Central memory CD8-positive, alpha-beta T cell (primary cell): ENCODE measurements around the gene YARS1.

Source experiments
- ATAC-seq: fragments of 150-1000 bp; cut with Tn5 transposase; replicated peaks from 2 replicates; pipeline ENCODE4 v1.10.0; 2022; ENCODE audit warnings: mild to moderate bottlenecking, moderate FRiP score, moderate number of reproducible peaks; ENCODE audit not compliant: poor library complexity, severe bottlenecking; ENCODE audit errors: extremely low read depth
- DNase-seq, 2 donors: peaks; one replicate each; pipeline ENCODE4 v3.0.0; 2021; ENCODE audit warnings: low spot score in 2 of 2
- H3K27ac Mint-ChIP-seq: one replicate; pipeline ENCODE4 v1.8.0; 2022; ENCODE audit warnings: low read depth, mild to moderate bottlenecking, moderate library complexity, mixed read lengths
- H3K27me3 Mint-ChIP-seq: one replicate; pipeline ENCODE4 v1.8.0; 2022; ENCODE audit warnings: mixed read lengths
- H3K36me3 Mint-ChIP-seq: one replicate; pipeline ENCODE4 v1.8.0; 2022; ENCODE audit warnings: mild to moderate bottlenecking, moderate library complexity, mixed read lengths; ENCODE audit not compliant: insufficient read depth
- H3K4me1 Mint-ChIP-seq: one replicate; pipeline ENCODE4 v1.8.0; 2022; ENCODE audit warnings: mixed read lengths
- H3K4me3 Mint-ChIP-seq: one replicate; pipeline ENCODE4 v1.8.0; 2022; ENCODE audit warnings: mild to moderate bottlenecking, moderate library complexity, mixed read lengths
- H3K9me3 Mint-ChIP-seq: one replicate; pipeline ENCODE4 v1.8.0; 2022; ENCODE audit warnings: mixed read lengths

The YARS1 gene

GRCh38 chr1:32848354-32849063 lies 31.4 kb upstream of the YARS1 start:
- DNase-seq (no peak), ATAC-seq (no peak)
- Mint-ChIP-seq H3K36me3 (peaks cover 34% of the 10 kb centered on the region), H3K4me1 (no peaks in the 10 kb centered on the region), H3K9me3 (no peaks in the 10 kb centered on the region), H3K27ac (no peak overlapping the region), H3K27me3 (no peaks in the 10 kb centered on the region), H3K4me3 (no peak overlapping the region)

GRCh38 chr1:32831878-32832277 lies 14.7 kb upstream of the YARS1 start:
- Mint-ChIP-seq H3K27ac (peak overlapping the region; percentile 50), H3K9me3 (no peaks in the 10 kb centered on the region), H3K4me1 (peaks cover 25% of the 10 kb centered on the region), H3K27me3 (no peaks in the 10 kb centered on the region), H3K4me3 (no peak overlapping the region), H3K36me3 (peaks cover 71% of the 10 kb centered on the region)
- DNase-seq (no peak), ATAC-seq (no peak)

DNA sequence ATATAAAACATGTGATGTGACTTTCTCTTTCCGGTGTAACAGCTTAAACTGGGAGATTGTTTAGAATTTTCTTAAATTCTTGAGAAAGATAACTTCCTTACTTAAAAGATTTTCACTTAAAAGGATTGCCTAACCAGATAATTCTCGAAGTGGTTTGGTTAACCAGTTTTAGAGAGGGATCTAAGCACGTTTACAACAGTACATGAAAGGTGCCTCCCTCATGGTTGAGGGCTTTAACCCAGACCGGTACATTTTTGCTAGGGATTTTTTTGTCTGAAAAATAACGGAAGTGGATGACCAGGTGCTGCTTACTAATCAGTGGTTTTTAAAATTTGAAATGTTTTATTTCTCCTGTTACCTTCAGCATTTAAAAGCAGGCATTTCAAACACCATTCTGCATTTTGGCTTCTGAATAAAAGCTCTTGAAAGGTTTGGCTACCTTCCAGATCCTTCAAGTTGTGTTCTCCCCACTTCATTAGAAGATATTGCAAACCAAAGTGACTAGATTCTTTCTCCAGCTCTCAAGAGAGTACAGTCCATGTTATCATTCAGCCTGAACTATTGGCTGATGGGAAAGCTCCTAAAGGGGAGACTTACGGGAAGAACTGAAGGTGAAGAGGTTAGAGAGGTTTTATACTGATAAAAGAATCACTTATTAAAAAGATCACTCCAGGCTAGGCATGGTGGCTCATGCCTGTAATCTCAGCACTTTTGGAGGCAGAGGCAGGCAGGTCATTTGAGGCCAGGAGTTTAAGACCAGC lies 13.1 kb upstream of the YARS1 start:
- H3K4me1 Mint-ChIP-seq, result peaks cover 29% of the 10 kb centered on the region
- no peaks in the 10 kb centered on the region for H3K27me3 Mint-ChIP-seq
- DNase-seq (no peak), ATAC-seq (no peak)
- H3K4me3 Mint-ChIP-seq, result no peak overlapping the region
- peaks cover 78% of the 10 kb centered on the region for H3K36me3 Mint-ChIP-seq
- H3K9me3 Mint-ChIP-seq, result no peaks in the 10 kb centered on the region
- H3K27ac Mint-ChIP-seq, result no peak overlapping the region

- Mint-ChIP-seq H3K27ac (no peak overlapping the region), H3K27me3 (no peaks in the 10 kb centered on the region), H3K9me3 (no peaks in the 10 kb centered on the region), H3K4me1 (peaks cover 23% of the 10 kb centered on the region), H3K36me3 (peaks cover 70% of the 10 kb centered on the region), H3K4me3 (no peak overlapping the region)
- ATAC-seq (no peak), DNase-seq (no peak)
Observed at GRCh38 chr1:32828341-32828740, 11.2 kb upstream of the YARS1 start.

DNA sequence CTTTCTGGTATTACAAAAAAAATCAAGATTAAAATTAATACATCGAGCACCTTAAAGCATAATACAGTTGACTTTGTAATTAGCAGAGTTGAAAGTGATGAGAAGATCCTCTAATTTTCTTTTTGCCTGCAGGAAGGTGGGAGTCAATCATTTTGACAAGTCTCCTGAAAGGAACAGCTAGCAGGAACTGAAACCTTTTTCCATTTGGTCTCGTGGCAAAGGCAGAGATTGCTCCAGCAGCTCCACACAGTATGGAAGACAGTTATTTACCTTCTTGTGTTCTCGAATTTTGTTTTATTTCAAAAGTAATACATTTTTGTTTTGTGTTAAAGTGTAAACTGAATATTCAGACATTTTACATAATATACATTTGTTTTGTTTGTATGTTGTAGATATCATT lies 8.0 kb upstream of the YARS1 start:
- peaks cover 18% of the 10 kb centered on the region for H3K4me1 Mint-ChIP-seq
- H3K9me3 Mint-ChIP-seq, result no peaks in the 10 kb centered on the region
- H3K36me3 Mint-ChIP-seq, result peaks cover 42% of the 10 kb centered on the region
- no peak overlapping the region for H3K27ac Mint-ChIP-seq
- H3K4me3 Mint-ChIP-seq, result no peak overlapping the region
- H3K27me3 Mint-ChIP-seq, result no peaks in the 10 kb centered on the region
- DNase-seq (no peak), ATAC-seq (no peak)

DNA sequence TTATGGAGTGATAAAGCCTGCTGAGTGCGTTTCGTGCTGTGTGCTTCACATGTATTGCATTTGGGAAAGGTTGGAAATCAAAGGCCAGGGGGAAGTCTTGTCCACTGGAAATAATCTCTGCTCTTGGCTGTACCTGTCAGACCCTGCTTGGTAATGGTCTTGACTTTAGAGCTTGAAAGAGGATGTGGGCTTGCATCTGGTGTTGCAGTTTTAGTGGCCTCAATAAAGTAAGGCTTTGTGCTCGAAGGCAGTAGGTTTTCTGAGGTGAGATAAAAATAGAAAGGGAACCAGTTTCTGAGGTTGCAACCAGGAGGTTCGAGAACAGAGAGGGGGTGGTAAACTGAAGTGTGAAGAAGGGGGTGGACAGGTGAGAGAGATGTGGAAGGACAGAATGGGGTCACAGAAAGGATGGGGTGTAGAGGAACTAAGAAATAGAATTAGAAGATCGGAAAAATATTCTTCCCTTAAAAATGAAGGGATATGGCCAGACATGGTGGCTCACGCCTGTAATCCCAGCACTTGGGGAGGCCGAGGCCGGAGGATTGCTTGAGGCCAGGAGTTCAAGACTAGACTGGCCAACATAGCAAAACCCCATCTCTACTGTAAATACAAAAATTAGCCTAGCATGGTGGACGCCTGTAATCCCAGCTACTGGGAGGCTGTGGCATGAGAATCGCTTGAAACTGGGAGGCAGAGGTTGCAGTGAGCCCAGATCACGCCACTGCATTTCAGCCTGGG lies 1.8 kb upstream of the YARS1 start:
- DNase-seq, result peak in 1 of 2 donors; percentile 22
- peak overlapping the region; percentile 90 for H3K4me3 Mint-ChIP-seq
- peaks cover 35% of the 10 kb centered on the region for H3K4me1 Mint-ChIP-seq
- H3K9me3 Mint-ChIP-seq, result no peaks in the 10 kb centered on the region
- peak; percentile 11 for ATAC-seq
- peak overlapping the region; percentile 58 for H3K27ac Mint-ChIP-seq
- H3K36me3 Mint-ChIP-seq, result peaks cover 10% of the 10 kb centered on the region
- H3K27me3 Mint-ChIP-seq, result no peaks in the 10 kb centered on the region

DNA sequence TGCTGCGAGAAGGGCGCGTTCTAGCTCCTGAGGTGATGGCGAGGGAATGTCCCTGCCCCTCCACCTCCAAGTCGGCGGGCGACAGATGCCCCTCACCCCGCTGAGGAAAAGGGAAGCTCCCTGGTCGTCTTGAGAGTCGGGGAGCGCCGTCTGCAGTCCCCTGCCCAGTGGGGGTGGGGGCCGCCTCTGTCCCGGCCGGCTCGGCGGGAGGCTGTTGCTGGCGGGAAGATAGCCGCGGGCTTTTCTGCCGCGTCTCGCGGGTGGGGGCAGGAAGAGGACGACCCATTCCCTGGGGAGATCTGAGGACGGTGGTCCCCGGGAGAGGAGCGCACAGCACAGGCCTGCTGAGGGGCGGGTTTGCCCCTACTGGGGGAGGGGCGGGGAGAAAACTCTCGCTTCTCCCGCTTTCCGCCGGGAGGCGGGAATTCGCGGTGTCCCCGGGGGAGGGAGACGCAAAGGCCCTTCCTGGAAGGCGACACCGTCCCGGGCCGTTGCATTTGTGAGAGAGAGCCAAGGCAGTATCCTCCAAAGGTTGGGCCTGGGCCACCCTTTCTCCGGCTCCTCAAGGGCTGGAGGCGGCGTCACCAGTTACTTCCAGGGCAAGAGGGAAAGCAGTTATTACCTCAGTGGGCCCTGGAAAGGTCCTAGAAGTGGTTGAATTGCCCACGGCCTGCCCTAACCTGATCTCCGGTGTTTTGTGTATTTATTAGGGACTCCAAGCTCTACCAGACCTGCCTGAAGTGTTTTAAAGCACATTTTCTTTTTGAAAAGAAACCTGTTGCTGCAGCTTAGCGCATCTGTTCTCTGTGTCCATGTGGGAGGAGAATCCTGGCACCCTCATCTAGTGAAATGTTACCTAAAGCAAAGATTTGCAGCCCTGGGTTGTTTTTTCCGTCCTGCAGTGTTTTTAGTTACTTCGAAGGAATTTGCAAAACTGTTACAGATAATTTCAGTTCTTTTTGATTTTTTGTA lies 943 bp upstream of the YARS1 start:
- ATAC-seq (peak; percentile 1), DNase-seq (no peak)
- Mint-ChIP-seq H3K4me3 (peak overlapping the region; percentile 90), H3K27me3 (no peaks in the 10 kb centered on the region), H3K27ac (peak overlapping the region; percentile 89), H3K4me1 (peaks cover 43% of the 10 kb centered on the region), H3K9me3 (no peaks in the 10 kb centered on the region), H3K36me3 (peaks cover 16% of the 10 kb centered on the region)

GRCh38 chr1:32816676-32817158 lies 441 bp downstream of the YARS1 start:
- H3K27me3 Mint-ChIP-seq, result no peaks in the 10 kb centered on the region

GRCh38 chr1:32813941-32814739 lies 3.0 kb downstream of the YARS1 start:
- Mint-ChIP-seq H3K4me1 (peaks cover 55% of the 10 kb centered on the region), H3K9me3 (no peaks in the 10 kb centered on the region), H3K4me3 (peak overlapping the region; percentile 19), H3K36me3 (peaks cover 29% of the 10 kb centered on the region), H3K27me3 (no peaks in the 10 kb centered on the region), H3K27ac (peak overlapping the region; percentile 3)
- ATAC-seq (no peak), DNase-seq (no peak)

More at GRCh38 chr1:32816676-32817158, 441 bp downstream of the YARS1 start:
- DNase-seq, result no peak
- H3K9me3 Mint-ChIP-seq, result no peaks in the 10 kb centered on the region
- peak; percentile 31 for ATAC-seq
- H3K27ac Mint-ChIP-seq, result peak overlapping the region; percentile 89
- peak overlapping the region; percentile 90 for H3K4me3 Mint-ChIP-seq
- H3K36me3 Mint-ChIP-seq, result peaks cover 16% of the 10 kb centered on the region
- H3K4me1 Mint-ChIP-seq, result peaks cover 54% of the 10 kb centered on the region

DNA sequence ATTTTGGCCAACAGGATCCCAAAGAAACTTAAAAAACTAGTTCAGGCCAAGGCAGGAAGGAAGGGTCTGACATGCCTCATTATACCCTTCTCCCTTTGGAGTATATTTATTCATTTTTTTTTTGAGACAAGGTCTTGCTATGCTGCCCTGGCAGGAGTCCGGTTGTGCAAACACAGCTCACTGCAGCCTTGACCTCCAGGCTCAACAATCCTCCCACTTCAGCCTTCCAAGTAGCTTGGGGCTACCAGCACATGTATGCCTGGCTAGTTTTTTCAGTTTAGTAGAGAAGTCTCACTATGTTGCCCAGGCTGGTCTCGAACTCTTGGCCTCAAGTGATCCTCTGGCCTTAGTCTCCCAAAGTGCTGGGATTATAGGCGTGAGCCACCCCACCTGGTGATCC lies 5.2 kb downstream of the YARS1 start:
- peaks cover 35% of the 10 kb centered on the region for H3K36me3 Mint-ChIP-seq
- DNase-seq (no peak), ATAC-seq (no peak)
- H3K9me3 Mint-ChIP-seq, result no peaks in the 10 kb centered on the region
- H3K27ac Mint-ChIP-seq, result no peak overlapping the region
- H3K27me3 Mint-ChIP-seq, result no peaks in the 10 kb centered on the region
- peaks cover 50% of the 10 kb centered on the region for H3K4me1 Mint-ChIP-seq
- H3K4me3 Mint-ChIP-seq, result no peak overlapping the region

DNA sequence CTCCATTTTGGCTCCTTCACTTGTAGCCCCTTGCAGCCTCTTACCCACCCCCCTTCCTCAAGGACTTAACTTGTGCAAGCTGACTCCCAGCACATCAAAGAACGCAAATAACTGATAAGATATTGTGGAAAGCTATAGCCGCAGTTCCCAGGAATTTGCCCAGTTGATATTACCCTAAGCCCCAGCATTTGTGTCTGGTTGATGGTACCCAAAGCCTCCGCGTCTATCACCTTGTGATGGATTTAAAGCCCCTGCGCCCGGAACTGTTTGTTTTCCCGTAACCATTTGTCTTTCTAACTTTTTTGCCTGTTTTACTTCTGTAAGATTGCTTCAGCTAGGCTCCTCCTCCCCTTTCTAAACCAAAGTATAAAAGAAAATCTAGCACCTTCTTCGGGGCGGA lies 5.9 kb downstream of the YARS1 start:
- Mint-ChIP-seq H3K4me3 (no peak overlapping the region), H3K4me1 (peaks cover 46% of the 10 kb centered on the region), H3K9me3 (no peaks in the 10 kb centered on the region), H3K27ac (no peak overlapping the region), H3K36me3 (peaks cover 35% of the 10 kb centered on the region), H3K27me3 (no peaks in the 10 kb centered on the region)
- ATAC-seq, result no peak
- no peak for DNase-seq
